Stimulated activated CD8-positive, alpha-beta memory T cell treated with anti-CD3 and anti-CD28 coated beads, Interleukin-7, amount 100 ng/mL, for 1 hour (primary cell): ENCODE measurements around the gene CDH15.
"Not testable (repeated sequence)": the region's sequence is repeated elsewhere in the genome, so short reads cannot be mapped to it uniquely, and the experiment has no call there.

Experiments used
- DNase-seq, 2 donors: peaks; one replicate each; pipeline ENCODE4 v3.0.0-alpha.2; 2020; ENCODE audit warnings: low read depth in 2 of 2

The CDH15 gene

GRCh38 chr16:89233678-89234490, 62.3 kb downstream of the CDH15 start:
- no peak for DNase-seq

GRCh38 chr16:89237733-89238132, 66.2 kb downstream of the CDH15 start:
- no peak for DNase-seq

- DNase-seq: peak; percentile 49 to 56
These were observed 69.8 kb downstream of the CDH15 start for GRCh38 chr16:89241187-89242007.

GRCh38 chr16:89242795-89243200, 71.2 kb downstream of the CDH15 start:
- DNase-seq: no peak

GRCh38 chr16:89243664-89244063, 72.1 kb downstream of the CDH15 start:
- DNase-seq: no peak

GRCh38 chr16:89244264-89244663, 72.7 kb downstream of the CDH15 start:
- not testable (repeated sequence) for DNase-seq

GRCh38 chr16:89244754-89245153, 73.2 kb downstream of the CDH15 start:
- DNase-seq: no peak
